Adrenal gland (tissue), 12 donors: Measurements from ENCODE around the gene FAM234A. TPM values are rescaled to one million over a fixed set of nuclear protein-coding genes. Genes with fewer than 3 reads are reported as not detected.

Experiments used
- DNase-seq, 7 donors: peaks; one replicate each; pipeline ENCODE4 v3.0.0-alpha.2; 2019 to 2020
- H3K27ac ChIP-seq, 5 donors: fragments of 200-600 bp; sonication (generic) in 4 of 5; 1 replicate in 3 of 5; 2 replicates in 2 of 5; pipeline versions ENCODE4 v1.5.1 to v1.8.0; 2016 to 2020; ENCODE audit warnings: mild to moderate bottlenecking in 1 of 5
- H3K27me3 ChIP-seq: fragments of 200-600 bp; 2 replicates; pipeline ENCODE4 v1.8.0; 2021
- H3K36me3 ChIP-seq, 2 donors: fragments of 200-600 bp; replicated peaks in 1 of 2; 1 replicate in 1 of 2; 2 replicates in 1 of 2; pipeline versions ENCODE4 v1.5.1 to v1.8.0; 2018 to 2022
- H3K4me1 ChIP-seq, 2 donors: fragments of 200-600 bp; replicated peaks in 1 of 2; 1 replicate in 1 of 2; 2 replicates in 1 of 2; pipeline versions ENCODE4 v1.5.1 to v1.8.0; 2018 to 2021
- H3K4me3 ChIP-seq, 4 donors: fragments of 200-600 bp; sonication (generic) in 3 of 4; one replicate each; pipeline ENCODE4 v1.5.1; 2016 to 2018
- H3K9me3 ChIP-seq, 3 donors: fragments of 200-600 bp; sonication (generic) in 1 of 3; replicated peaks in 1 of 3; 1 replicate in 2 of 3; 2 replicates in 1 of 3; pipeline versions ENCODE4 v1.5.1 to v1.8.0; 2016 to 2021
- POLR2A ChIP-seq, 2 donors: fragments of 450-650 bp; IDR thresholded peaks; one replicate each; pipeline ENCODE4 v1.6.1; 2017; ENCODE audit warnings: antibody characterized with exemption in 2 of 2, mild to moderate bottlenecking in 2 of 2, moderate library complexity in 1 of 2
- WGBS, 4 donors: extraction: QIAGEN DNeasy Blood & Tissue Kit in 2 of 4; methylation state at CpG; one replicate each; pipeline versions ENCODE4 v1.1.5 to v1.1.7; 2013 to 2017; 5-methylcytosine and 5-hydroxymethylcytosine counted together
- intact Hi-C, 2 donors: fragments of 100-400 bp; cut with DNase I; formaldehyde crosslinking; loops; one replicate each; pipeline versions ENCODE4 v1.14.1 to v1.15.0; 2022 to 2023
- polyA plus RNA-seq, 3 donors: library from polyadenylated mRNA; stranded (reverse); fragments of 200-250 nt in 2 of 3; fragments of 350-450 nt in 1 of 3; fragmentation: Illumina TruSeq in 1 of 3; extraction: RNeasy Lipid Tissue Mini Kit (QIAGEN cat#74804) in 1 of 3; gene quantifications; one replicate each; pipeline ENCODE4 v1.2.3, GENCODE V29; 2013 to 2014
- total RNA-seq, 9 donors: library from RNA; depleted of rRNA in 4 of 9; stranded (reverse); fragments of >200 nt in 4 of 9; fragments of 120-200 nt in 1 of 9; fragmentation: NEBNext Ultra II Directional in 1 of 9; extraction: Animal tissue kit (Norgen Biotek cat#: 25700) in 1 of 9; gene quantifications; one replicate each; pipeline versions ENCODE4 v1.1.0 to v1.2.4, GENCODE V29; 2013 to 2023
- TF ChIP-seq, protein P1 (sequence below), 6 experiments: fragments of 450-650 bp in 4 of 6; fragments of 200-600 bp in 2 of 6; sonication (generic) in 1 of 6; IDR thresholded peaks; 1 replicate in 5 of 6; 2 replicates in 1 of 6; pipeline versions ENCODE4 v1.5.1 to v1.8.0; 2016 to 2021; ENCODE audit warnings: antibody characterized with exemption in 6 of 6, mild to moderate bottlenecking in 2 of 6, moderate library complexity in 1 of 6
- donor health status: healthy with polysubstance abuse.
- donor health status: Bipolar disorder and iron deficiency.
- donor health status: DM: yes; HTN: yes; CAD: no.
- donor health status: DM: no; HTN: no; CAD: no.
- donor health status: DM: no; HTN: no; CAD: no.
- donor health status: DM: yes; HTN: yes; CAD: no.

FAM234A gene
- total and polyA plus RNA-seq, 12 donors = 60.2 to 207 (median 97.8) TPM

- H3K27ac ChIP-seq = no peak overlapping the region
- H3K27me3 ChIP-seq = no peaks in the 10 kb centered on the region
- no peaks in the 10 kb centered on the region for H3K9me3 ChIP-seq
- TF ChIP-seq, protein P1, sequence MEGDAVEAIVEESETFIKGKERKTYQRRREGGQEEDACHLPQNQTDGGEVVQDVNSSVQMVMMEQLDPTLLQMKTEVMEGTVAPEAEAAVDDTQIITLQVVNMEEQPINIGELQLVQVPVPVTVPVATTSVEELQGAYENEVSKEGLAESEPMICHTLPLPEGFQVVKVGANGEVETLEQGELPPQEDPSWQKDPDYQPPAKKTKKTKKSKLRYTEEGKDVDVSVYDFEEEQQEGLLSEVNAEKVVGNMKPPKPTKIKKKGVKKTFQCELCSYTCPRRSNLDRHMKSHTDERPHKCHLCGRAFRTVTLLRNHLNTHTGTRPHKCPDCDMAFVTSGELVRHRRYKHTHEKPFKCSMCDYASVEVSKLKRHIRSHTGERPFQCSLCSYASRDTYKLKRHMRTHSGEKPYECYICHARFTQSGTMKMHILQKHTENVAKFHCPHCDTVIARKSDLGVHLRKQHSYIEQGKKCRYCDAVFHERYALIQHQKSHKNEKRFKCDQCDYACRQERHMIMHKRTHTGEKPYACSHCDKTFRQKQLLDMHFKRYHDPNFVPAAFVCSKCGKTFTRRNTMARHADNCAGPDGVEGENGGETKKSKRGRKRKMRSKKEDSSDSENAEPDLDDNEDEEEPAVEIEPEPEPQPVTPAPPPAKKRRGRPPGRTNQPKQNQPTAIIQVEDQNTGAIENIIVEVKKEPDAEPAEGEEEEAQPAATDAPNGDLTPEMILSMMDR (IDR thresholded peaks at IDR 0.05) = no peak
- no peak for TF ChIP-seq POLR2A (IDR thresholded peaks at IDR 0.05)
- 93 to 96% (median 95%) methylated on average over 14 to 33 of the region's 33 CpGs for WGBS, 4 donors
- DNase-seq = no peak
- intact Hi-C loops = no loop called here
- H3K36me3 ChIP-seq = peaks cover 0 to 39% of the 10 kb centered on the region in 2 donors
- no peaks in the 10 kb centered on the region for H3K4me1 ChIP-seq
- H3K4me3 ChIP-seq = no peak overlapping the region
Observed at GRCh38 chr16:287981-288920, 53.6 kb downstream of the FAM234A start.

DNA sequence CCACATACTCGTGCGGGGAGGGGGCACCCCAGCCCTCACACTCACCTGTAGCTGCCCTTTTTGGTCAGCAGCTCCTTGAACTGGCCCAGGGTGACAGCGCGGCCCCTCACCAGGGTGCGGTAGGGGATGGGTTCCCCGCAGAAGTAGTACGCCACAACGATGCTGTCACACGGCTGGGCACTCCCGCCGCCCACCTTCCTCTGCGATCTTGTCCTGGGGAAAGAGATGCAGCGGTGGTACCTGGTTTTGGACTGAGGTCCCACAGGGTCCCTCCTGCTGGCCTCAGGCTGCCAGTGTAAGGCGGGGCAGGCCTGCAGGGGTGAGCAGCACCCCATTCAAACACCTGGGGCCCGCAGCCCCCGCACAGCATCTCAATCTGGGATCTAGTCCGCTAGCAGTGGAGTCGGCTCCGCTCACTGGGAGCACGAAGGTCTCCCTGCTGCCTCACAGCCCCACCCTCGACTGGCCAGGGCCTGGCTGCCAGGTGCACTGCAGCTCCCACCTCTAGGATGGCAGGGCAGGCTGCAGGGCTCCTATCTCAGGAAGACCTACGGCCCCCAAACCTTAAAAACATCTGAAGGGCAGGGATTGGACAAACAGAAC, 54.9 kb downstream of the FAM234A start:
- intact Hi-C loops = no loop called here

DNA sequence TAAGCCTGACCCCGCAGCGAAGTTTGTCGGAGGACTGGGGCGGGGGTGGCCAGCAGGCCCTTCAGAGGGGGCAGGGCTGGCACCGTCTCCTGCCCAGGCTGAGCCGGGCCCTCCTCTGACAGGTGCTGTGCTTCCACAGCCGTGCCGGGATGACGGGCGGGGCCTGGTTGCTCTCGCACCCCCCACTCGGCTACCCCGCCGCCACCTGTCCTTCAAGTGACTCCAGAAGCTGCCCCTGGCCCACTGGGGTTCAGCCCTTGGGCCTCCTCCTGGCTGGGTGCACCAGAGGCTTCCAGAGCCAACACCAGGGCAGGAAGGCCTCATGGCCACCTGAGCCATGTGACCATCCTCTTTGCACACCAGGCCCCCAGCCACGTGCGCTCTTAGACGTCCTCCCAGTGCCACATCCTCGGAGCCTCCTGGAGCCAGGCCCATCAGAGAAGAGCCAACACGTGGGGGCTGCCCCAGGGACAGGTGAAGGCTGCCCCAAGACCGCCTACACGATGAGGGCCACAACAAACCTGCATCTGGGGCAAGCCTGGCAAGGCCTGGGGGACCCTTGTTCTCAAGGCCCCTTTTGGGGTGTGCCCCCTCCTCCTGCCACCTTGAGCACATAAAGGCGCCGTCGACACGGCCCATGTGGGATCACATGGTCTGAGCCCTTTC, 55.5 kb downstream of the FAM234A start:
- no peak overlapping the region for H3K27ac ChIP-seq

More for the DNA sequence above, 54.9 kb downstream of the FAM234A start:
- Histone ChIP-seq H3K27ac (no peak overlapping the region), H3K27me3 (no peaks in the 10 kb centered on the region), H3K4me1 (no peaks in the 10 kb centered on the region), H3K36me3 (peaks cover 0 to 40% of the 10 kb centered on the region in 2 donors), H3K9me3 (no peaks in the 10 kb centered on the region), H3K4me3 (no peak overlapping the region)
- no peak for DNase-seq
- WGBS, 4 donors = 88 to 96% (median 94%) methylated on average over 16 to 22 of the region's 22 CpGs
- no peak for TF ChIP-seq POLR2A (IDR thresholded peaks at IDR 0.05)
- TF ChIP-seq, protein P1 (IDR thresholded peaks at IDR 0.05) = no peak

More for the DNA sequence above, 55.5 kb downstream of the FAM234A start:
- H3K36me3 ChIP-seq = peaks cover 0 to 40% of the 10 kb centered on the region in 2 donors
- no peak for TF ChIP-seq POLR2A (IDR thresholded peaks at IDR 0.05)
- TF ChIP-seq, protein P1 (IDR thresholded peaks at IDR 0.05) = no peak
- no peaks in the 10 kb centered on the region for H3K27me3 ChIP-seq
- 91 to 100% (median 92%) methylated on average over 4 to 25 of the region's 25 CpGs for WGBS, 4 donors
- H3K4me1 ChIP-seq = no peaks in the 10 kb centered on the region
- no peak overlapping the region for H3K4me3 ChIP-seq
- DNase-seq = no peak
- intact Hi-C loops = no loop called here
- H3K9me3 ChIP-seq = no peaks in the 10 kb centered on the region
